ENCODE results near the gene PWP1. TPM values are rescaled to one million over a fixed set of nuclear protein-coding genes. Genes with fewer than 3 reads are reported as not detected.

The PWP1 gene
- total and polyA plus RNA-seq, 2 of the 4 experiments (the other 2 are of a cell fraction), result 143 to 179 TPM

DNA sequence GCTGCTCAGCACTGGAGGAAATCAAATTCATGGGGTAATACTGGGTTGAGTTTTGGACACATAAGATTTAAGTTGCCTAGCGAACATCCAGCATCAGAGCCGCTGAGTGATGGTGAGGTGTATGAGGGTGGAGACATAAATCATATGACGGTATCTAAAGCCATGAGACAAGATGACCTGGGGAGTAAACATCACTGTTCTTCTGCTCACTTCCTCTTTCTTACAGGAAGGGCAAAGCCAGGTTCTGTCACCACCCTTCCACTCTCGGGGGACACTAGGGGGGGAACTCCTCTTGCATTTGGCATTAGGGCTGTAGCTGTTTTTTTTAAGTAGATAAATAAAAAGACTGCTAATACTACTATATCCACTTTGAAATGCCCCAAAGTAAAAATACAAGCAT lies 51.3 kb downstream of the PWP1 start:
- Histone ChIP-seq H3K4me1 (ENCODE audit: control insufficient read depth, insufficient read depth, low read length) (no peaks in the 10 kb centered on the region), H3K9me3 (ENCODE audit: control insufficient read depth, insufficient read depth, low read length) (no peaks in the 10 kb centered on the region), H3K4me3 (ENCODE audit: insufficient read depth, low read depth, low read length) (no peak overlapping the region), H2BK5ac (ENCODE audit: low read depth, low read length, poor library complexity, severe bottlenecking) (no peak overlapping the region), H3K4ac (ENCODE audit: low read depth, low read length) (no peak overlapping the region), H3K4me2 (ENCODE audit: low read depth, low read length) (no peak overlapping the region), H3K14ac (replicated peaks; ENCODE audit: low read depth, low read length) (no peak overlapping the region), H4K8ac (ENCODE audit: low read depth in 2 of 2, low read length in 2 of 2) (no peak overlapping the region), H3K9me1 (ENCODE audit: insufficient read depth, low read length) (peaks cover under 1% of the 10 kb centered on the region; the same call in 1 of the 2 replicates), H3K23ac (ENCODE audit: low read depth, low read length) (no peak overlapping the region), H2AK5ac (ENCODE audit: low read depth, low read length) (no peak overlapping the region), H3K27ac (ENCODE audit: insufficient read depth, low read length) (no peak overlapping the region), H4K20me1 (ENCODE audit: insufficient read depth, low read length) (0 out of 2 replicates have a peak, but pooled peaks cover 4% of the 10 kb centered on the region), H3K18ac (ENCODE audit: low read depth, low read length) (no peak overlapping the region), H3K36me3 (ENCODE audit: control insufficient read depth, insufficient read depth, low read length) (peaks cover 56% of the 10 kb centered on the region), H4K91ac (ENCODE audit: insufficient read depth, low read depth, low read length) (no peak overlapping the region), H4K5ac (ENCODE audit: low read depth, low read length) (no peak overlapping the region), H2AK9ac (replicated peaks; ENCODE audit: low read depth, low read length, poor library complexity) (no peak overlapping the region), H3K79me1 (ENCODE audit: low read depth in 1 of 2, low read length in 2 of 2) (peaks cover 3 to 14% of the 10 kb centered on the region in 2 experiments; a peak in 3 of 4 replicates), H3K27me3 (ENCODE audit: control insufficient read depth, insufficient read depth, low read length) (no peaks in the 10 kb centered on the region), H3K9ac (ENCODE audit: low read depth, low read length) (no peak overlapping the region), H2BK20ac (ENCODE audit: low read depth, low read length) (no peak overlapping the region), H2BK15ac (ENCODE audit: low read depth, low read length) (no peak overlapping the region), H3K56ac (ENCODE audit: extremely low read depth, insufficient read depth, low read length) (no peak overlapping the region), H2AFZ (replicated peaks; ENCODE audit: low read length, poor library complexity) (no peak overlapping the region), H2BK120ac (ENCODE audit: low read depth, low read length) (no peak overlapping the region)
- in situ Hi-C loops (cut with MboI; ENCODE audit: low sequenced_read_pairs), result no loop called here
- ATAC-seq (ENCODE audit: low read depth), result no peak
- DNase-seq, result no peak
- BruUV-seq (replicated peaks), result no TSS peak
- CTCF ChIA-PET, result interaction anchor here (0.6 kb wide), 1 partner anchor 1422 kb away, joined by 3 read pairs; no protein-coding TSS in a partner anchor
- intact Hi-C loops (cut with micrococcal nuclease), result no loop called here
- dilution Hi-C loops (cut with HindIII; ENCODE audit: low sequenced_read_pairs, unreplicated experiment), result no loop called here
- WGBS, 2 experiments (ENCODE audit: extremely low coverage in 2 of 2, insufficient read length in 1 of 2), result 100% methylated on average over 1 of the region's 4 CpGs; no CpG with 5 or more reads in 1 of the 2 experiments
- no peak for TF ChIP-seq FOS (IDR thresholded peaks at IDR 0.05; ENCODE audit: low read depth, low read length)
- TF ChIP-seq RCOR1 (IDR thresholded peaks at IDR 0.05; ENCODE audit: insufficient replicate concordance, low read length), result no peak
- TF ChIP-seq, protein P1, sequence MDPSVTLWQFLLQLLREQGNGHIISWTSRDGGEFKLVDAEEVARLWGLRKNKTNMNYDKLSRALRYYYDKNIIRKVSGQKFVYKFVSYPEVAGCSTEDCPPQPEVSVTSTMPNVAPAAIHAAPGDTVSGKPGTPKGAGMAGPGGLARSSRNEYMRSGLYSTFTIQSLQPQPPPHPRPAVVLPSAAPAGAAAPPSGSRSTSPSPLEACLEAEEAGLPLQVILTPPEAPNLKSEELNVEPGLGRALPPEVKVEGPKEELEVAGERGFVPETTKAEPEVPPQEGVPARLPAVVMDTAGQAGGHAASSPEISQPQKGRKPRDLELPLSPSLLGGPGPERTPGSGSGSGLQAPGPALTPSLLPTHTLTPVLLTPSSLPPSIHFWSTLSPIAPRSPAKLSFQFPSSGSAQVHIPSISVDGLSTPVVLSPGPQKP (IDR thresholded peaks at IDR 0.05; ENCODE audit: borderline replicate concordance, low read depth, low read length), result no peak
- no peak for TF ChIP-seq CHD1 (IDR thresholded peaks at IDR 0.05; ENCODE audit: low read depth, low read length)
- TF ChIP-seq USF2 (IDR thresholded peaks at IDR 0.05; ENCODE audit: low read depth, low read length), result no peak
- TF ChIP-seq BHLHE40 (IDR thresholded peaks at IDR 0.05; ENCODE audit: low read depth, low read length), result no peak
- TF ChIP-seq POLR2A (IDR thresholded peaks at IDR 0.05; ENCODE audit: low read depth, low read length), result no peak
- no peak for TF ChIP-seq MAZ (IDR thresholded peaks at IDR 0.05; ENCODE audit: borderline replicate concordance, low read depth, low read length)
- no peak for TF ChIP-seq SMC3 (IDR thresholded peaks at IDR 0.05; ENCODE audit: low read depth, low read length)
- no peak for TF ChIP-seq MXI1 (IDR thresholded peaks at IDR 0.05; ENCODE audit: borderline replicate concordance, low read depth, low read length)
- TF ChIP-seq MAFK (IDR thresholded peaks at IDR 0.05; ENCODE audit: low read depth, low read length), result no peak
- no peak for TF ChIP-seq CEBPB (IDR thresholded peaks at IDR 0.05; ENCODE audit: low read depth, low read length)
- TF ChIP-seq NFE2L2 (IDR thresholded peaks at IDR 0.05; ENCODE audit: low read depth, low read length), result no peak
- no peak for TF ChIP-seq RAD21 (IDR thresholded peaks at IDR 0.05; ENCODE audit: low read length)
- TF ChIP-seq, protein P2, sequence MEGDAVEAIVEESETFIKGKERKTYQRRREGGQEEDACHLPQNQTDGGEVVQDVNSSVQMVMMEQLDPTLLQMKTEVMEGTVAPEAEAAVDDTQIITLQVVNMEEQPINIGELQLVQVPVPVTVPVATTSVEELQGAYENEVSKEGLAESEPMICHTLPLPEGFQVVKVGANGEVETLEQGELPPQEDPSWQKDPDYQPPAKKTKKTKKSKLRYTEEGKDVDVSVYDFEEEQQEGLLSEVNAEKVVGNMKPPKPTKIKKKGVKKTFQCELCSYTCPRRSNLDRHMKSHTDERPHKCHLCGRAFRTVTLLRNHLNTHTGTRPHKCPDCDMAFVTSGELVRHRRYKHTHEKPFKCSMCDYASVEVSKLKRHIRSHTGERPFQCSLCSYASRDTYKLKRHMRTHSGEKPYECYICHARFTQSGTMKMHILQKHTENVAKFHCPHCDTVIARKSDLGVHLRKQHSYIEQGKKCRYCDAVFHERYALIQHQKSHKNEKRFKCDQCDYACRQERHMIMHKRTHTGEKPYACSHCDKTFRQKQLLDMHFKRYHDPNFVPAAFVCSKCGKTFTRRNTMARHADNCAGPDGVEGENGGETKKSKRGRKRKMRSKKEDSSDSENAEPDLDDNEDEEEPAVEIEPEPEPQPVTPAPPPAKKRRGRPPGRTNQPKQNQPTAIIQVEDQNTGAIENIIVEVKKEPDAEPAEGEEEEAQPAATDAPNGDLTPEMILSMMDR (conservative IDR thresholded peaks at IDR 0.05; ENCODE audit: low read depth, low read length), result no peak
- POLR2A ChIA-PET (ENCODE audit: unreplicated experiment), result no interaction called here

Measured in IMR-90 (cell line).